Tibial artery (tissue), 4 donors: ENCODE data around the gene TMEM229A.
"Not testable (repeated sequence)": the region's sequence is repeated elsewhere in the genome, so short reads cannot be mapped to it uniquely, and the experiment has no call there.

Source experiments
- DNase-seq, 2 donors: peaks; one replicate each; pipeline ENCODE4 v3.0.0-alpha.2; 2019
- H3K27ac ChIP-seq, 2 donors: fragments of 200-600 bp; sonication (generic) in 1 of 2; 1 replicate in 1 of 2; 2 replicates in 1 of 2; pipeline ENCODE4 v1.5.1; 2018 to 2019; ENCODE audit warnings: mild to moderate bottlenecking in 1 of 2
- H3K27me3 ChIP-seq, 2 donors: fragments of 200-600 bp; sonication (generic) in 1 of 2; one replicate each; pipeline versions ENCODE4 v1.5.1 to v1.6.0; 2016 to 2019
- H3K36me3 ChIP-seq, 3 donors: fragments of 200-600 bp; sonication (generic) in 2 of 3; one replicate each; pipeline ENCODE4 v1.5.1; 2016 to 2019; ENCODE audit warnings: mild to moderate bottlenecking in 2 of 3
- H3K4me1 ChIP-seq, 4 donors: fragments of 200-600 bp; sonication (generic) in 2 of 4; 1 replicate in 3 of 4; 2 replicates in 1 of 4; pipeline ENCODE4 v1.5.1; 2016 to 2019
- H3K4me3 ChIP-seq, 2 donors: fragments of 200-600 bp; sonication (generic) in 1 of 2; 1 replicate in 1 of 2; 2 replicates in 1 of 2; pipeline ENCODE4 v1.5.1; 2018 to 2019; ENCODE audit warnings: mild to moderate bottlenecking in 2 of 2
- H3K9me3 ChIP-seq, 3 donors: fragments of 200-600 bp; sonication (generic) in 1 of 3; one replicate each; pipeline ENCODE4 v1.5.1; 2016 to 2019
- CTCF ChIP-seq, 2 experiments: fragments of 200-600 bp in 1 of 2; fragments of 450-650 bp in 1 of 2; IDR thresholded peaks; one replicate each; pipeline ENCODE4 v1.5.1; 2017 to 2019; ENCODE audit warnings: antibody characterized with exemption in 2 of 2, mild to moderate bottlenecking in 1 of 2, moderate library complexity in 1 of 2
- intact Hi-C: fragments of 100-400 bp; cut with DNase I; formaldehyde crosslinking; loops from one replicate; pipeline ENCODE4 v1.15.0; 2023; ENCODE audit warnings: low total_unique reads

The TMEM229A gene

GRCh38 chr7:124057872-124058271 is 25.0 kb upstream of the TMEM229A start:
- DNase-seq = no peak
- Histone ChIP-seq H3K36me3 (no peaks in the 10 kb centered on the region), H3K27ac (no peak overlapping the region), H3K27me3 (no peaks in the 10 kb centered on the region), H3K4me3 (no peak overlapping the region), H3K9me3 (no peaks in the 10 kb centered on the region), H3K4me1 (no peaks in the 10 kb centered on the region)
- no peak for TF ChIP-seq CTCF (IDR thresholded peaks at IDR 0.05)
- intact Hi-C loops = no loop called here

- no peak for TF ChIP-seq CTCF (IDR thresholded peaks at IDR 0.05)
- H3K27me3 ChIP-seq = no peaks in the 10 kb centered on the region
- DNase-seq = no peak
- H3K4me1 ChIP-seq = no peaks in the 10 kb centered on the region
- no peaks in the 10 kb centered on the region for H3K36me3 ChIP-seq
- no peak overlapping the region for H3K27ac ChIP-seq
- intact Hi-C loops = no loop called here
- H3K4me3 ChIP-seq = no peak overlapping the region
- H3K9me3 ChIP-seq = no peaks in the 10 kb centered on the region
These were observed 23.4 kb upstream of the TMEM229A start for GRCh38 chr7:124056234-124056633.

GRCh38 chr7:124051681-124052377 is 19.0 kb upstream of the TMEM229A start:
- no peak overlapping the region for H3K27ac ChIP-seq
- no peak for DNase-seq
- no peaks in the 10 kb centered on the region for H3K27me3 ChIP-seq
- H3K4me3 ChIP-seq = no peak overlapping the region
- no peaks in the 10 kb centered on the region for H3K4me1 ChIP-seq
- no peaks in the 10 kb centered on the region for H3K9me3 ChIP-seq
- TF ChIP-seq CTCF (IDR thresholded peaks at IDR 0.05) = no peak
- H3K36me3 ChIP-seq = no peaks in the 10 kb centered on the region
- intact Hi-C loops = no loop called here

- Histone ChIP-seq H3K36me3 (no peaks in the 10 kb centered on the region), H3K27me3 (no peaks in the 10 kb centered on the region), H3K4me1 (no peaks in the 10 kb centered on the region), H3K4me3 (no peak overlapping the region), H3K9me3 (no peaks in the 10 kb centered on the region), H3K27ac (no peak overlapping the region)
- intact Hi-C loops = no loop called here
- DNase-seq = no peak
- no peak for TF ChIP-seq CTCF (IDR thresholded peaks at IDR 0.05)
These were observed 10.0 kb upstream of the TMEM229A start for GRCh38 chr7:124042826-124043225.

- no peaks in the 10 kb centered on the region for H3K4me1 ChIP-seq
- intact Hi-C loops = no loop called here
- no peaks in the 10 kb centered on the region for H3K36me3 ChIP-seq
- no peak for TF ChIP-seq CTCF (IDR thresholded peaks at IDR 0.05)
- no peaks in the 10 kb centered on the region for H3K9me3 ChIP-seq
- H3K4me3 ChIP-seq = no peak overlapping the region
- H3K27ac ChIP-seq = no peak overlapping the region
- no peak for DNase-seq
- H3K27me3 ChIP-seq = no peaks in the 10 kb centered on the region
These were observed 8.6 kb upstream of the TMEM229A start for GRCh38 chr7:124041439-124041838.

- H3K9me3 ChIP-seq, H3K36me3 ChIP-seq, H3K27ac ChIP-seq, DNase-seq, H3K4me1 ChIP-seq, intact Hi-C loops, H3K4me3 ChIP-seq: not testable (repeated sequence)
- peaks cover 0 to 10% of the 10 kb centered on the region in 2 donors for H3K27me3 ChIP-seq
These were observed 5.0 kb upstream of the TMEM229A start for GRCh38 chr7:124037902-124038301.
